OCI-LY1 (cell line): ENCODE measurements around the gene RBM45.

Experiments used
- CTCF ChIP-seq: fragments of 200-600 bp; sonication (generic), shearing (Covaris generic); IDR thresholded peaks from 2 replicates; pipeline ENCODE4 v1.5.1; 2017; ENCODE audit warnings: mild to moderate bottlenecking, antibody characterized with exemption, low read length, moderate library complexity, mixed read lengths
- EZH2 ChIP-seq: fragments of 200-600 bp; sonication (generic), shearing (Covaris generic); IDR thresholded peaks from 2 replicates; pipeline ENCODE4 v1.8.0; 2017; ENCODE audit warnings: borderline replicate concordance, mixed run types, mild to moderate bottlenecking, antibody characterized with exemption, low read length, moderate library complexity, mixed read lengths

GRCh38 chr2:178119179-178119922, 7.1 kb downstream of the RBM45 start:
- TF ChIP-seq CTCF (no peak), EZH2 (no peak)
